HG02943 (cell line): Measurements from ENCODE around the gene GBF1.

ENCODE experiments used
- ATAC-seq: cut with Tn5 transposase; IDR thresholded peaks from one replicate; pipeline ENCODE4 v1.9.1; 2021; ENCODE audit warnings: mild to moderate bottlenecking, low read depth, moderate library complexity; ENCODE audit not compliant: unreplicated experiment

Gene GBF1

DNA sequence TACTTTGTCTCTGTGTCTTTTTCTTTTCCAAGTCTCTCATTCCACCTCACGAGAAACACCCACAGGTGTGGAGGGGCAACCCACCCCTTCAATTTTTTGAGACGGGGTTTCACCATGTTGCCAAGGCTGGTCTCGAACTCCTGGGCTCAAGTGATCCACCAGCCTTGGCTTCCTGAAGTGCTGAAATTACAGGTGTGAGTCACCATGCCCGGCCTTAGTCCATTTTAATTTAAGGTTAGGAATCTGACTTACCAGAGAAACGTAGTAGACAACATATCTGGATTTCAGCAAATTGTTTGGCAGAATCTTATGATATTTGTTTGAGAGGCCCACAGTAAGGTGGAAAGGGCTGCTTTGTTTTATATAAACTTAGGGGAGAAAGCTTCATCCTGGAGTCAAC lies 147.0 kb downstream of the GBF1 start:
- no peak for ATAC-seq

DNA sequence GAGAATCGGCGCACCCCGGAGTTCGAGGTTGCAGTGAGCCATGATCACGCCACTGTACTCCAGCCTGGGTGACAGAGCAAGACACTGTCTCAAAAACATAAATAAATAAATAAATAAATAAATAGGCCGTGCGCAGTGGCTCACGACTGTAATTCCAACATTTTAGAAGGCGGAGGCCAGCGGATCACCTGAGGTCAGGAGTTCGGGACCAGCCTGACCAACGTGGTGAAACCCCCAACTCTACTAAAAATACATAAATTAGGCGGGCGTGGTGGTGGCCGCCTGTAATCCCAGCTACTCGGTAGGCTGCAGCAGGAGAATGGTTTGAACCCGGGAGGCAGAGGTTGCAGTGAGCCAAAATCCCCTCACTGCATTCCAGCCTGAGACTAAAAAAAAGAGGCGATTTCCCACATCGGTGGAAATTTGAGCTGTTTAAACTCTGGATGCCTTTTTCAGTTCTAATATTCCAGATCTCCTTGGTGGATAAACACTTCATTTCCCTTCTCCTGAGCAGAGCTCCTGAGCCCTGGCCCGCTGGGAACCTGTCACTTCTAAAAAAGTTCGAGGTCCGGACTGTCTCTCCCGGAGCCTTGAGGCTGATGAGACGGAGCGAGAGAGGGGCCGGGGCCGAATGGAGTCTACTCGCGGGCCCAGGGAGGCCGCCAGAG lies 148.2 kb downstream of the GBF1 start:
- ATAC-seq = no peak

DNA sequence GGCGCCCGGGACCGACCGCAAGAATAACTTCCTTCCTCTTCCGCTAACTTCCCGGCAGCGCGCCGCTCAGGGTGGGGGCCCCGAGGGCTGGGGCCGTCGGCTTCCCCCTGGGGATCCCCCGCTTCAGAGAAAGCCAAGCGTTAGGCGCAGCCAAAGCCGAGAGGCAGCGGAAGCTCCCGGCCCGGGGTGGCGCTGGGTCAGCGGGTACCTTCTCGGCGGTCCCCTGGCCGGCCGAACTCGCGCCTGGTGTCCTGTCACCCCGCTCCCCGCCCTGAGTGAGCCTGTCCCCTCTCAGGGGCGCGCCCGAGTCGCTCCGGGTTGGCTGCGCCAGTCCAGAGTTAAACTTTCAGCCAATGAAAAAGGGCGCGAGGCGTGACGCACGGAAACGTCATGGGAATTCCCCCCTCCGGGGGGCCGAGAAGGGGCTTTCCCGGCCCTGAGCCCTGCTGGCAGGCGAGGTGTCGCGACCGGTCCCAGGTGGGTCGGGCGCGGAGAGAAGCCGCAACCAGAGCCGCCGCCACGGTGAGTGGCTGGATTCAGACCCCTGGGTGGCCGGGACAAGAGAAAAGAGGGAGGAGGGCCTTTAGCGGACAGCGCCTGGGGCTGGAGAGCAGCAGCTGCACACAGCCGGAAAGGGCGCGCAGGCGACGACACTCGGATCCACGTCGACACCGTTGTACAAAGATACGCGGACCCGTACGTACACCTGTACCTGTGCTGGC lies 148.9 kb downstream of the GBF1 start:
- ATAC-seq = peak; percentile 76

DNA sequence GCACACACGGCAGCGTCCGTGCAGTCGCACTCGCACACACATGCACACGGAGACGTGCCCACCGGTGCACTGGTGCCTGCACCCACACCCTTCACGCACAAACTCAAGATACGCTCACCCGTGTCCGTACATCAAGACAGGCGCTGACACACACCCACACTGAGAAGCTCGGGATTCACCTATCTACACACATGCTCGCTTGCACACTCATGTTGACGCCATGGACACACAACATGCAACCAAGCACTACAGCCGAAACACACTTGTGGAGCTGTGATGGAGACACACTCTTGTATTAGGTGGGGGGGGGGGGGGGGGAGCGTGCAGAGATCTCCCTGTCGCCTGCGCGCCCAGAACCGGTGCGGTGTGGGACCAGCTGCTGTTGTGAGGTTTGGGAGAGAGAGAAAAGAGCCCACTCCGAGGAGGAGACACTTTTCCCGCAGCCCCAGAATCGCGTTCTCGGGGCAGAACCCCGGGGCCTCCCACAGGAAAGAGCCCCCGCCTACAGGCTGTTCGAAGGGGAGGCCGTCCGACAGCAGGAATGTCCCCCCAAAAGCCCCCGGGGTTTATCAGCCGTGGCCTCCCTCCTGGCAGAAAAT lies 149.6 kb downstream of the GBF1 start:
- no peak for ATAC-seq

DNA sequence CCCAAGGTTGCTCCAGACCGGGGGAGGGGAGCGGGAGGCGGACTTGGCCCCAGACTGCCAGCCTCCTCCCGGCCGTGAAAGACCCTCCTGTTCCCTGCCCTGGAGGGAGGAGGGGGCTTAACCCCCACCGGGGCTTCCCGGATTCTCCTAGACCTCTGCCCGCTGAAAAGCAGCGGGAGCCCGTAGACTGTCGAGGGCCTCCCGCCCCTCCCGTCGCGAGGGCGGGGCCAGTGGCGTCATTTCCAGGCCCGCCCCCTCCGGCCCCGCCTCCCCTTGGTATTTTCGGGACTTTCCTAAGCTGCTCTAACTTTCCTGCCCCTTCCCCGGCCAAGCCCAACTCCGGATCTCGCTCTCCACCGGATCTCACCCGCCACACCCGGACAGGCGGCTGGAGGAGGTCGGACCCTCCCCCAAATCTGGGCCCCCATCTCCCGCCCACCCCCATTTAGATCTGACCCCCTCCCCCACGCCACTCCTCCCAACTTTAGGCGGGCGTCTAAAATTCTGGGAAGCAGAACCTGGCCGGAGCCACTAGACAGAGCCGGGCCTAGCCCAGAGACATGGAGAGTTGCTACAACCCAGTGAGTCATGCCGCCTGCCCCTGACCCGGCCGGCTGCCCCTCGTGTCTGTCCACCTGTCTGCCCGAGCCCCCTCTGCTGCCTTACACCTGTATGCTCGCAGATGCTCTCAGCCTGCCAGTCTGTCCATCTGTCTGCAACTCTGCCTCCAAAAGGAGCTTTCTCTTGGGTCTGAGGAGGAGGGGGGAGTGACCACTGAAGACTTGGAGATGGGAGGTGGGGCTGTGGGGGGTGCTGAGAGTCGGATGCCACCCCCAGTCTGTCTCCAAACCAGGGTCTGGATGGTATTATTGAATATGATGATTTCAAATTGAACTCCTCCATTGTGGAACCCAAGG lies 150.3 kb downstream of the GBF1 start, which contains the start of gene NFKB2:
Gene NFKB2, plus strand, starts transcription at position 306 of the 917 bp plus-strand sequence. Its CDS starts 255 bp downstream, at position 561.
- ATAC-seq = no peak

DNA sequence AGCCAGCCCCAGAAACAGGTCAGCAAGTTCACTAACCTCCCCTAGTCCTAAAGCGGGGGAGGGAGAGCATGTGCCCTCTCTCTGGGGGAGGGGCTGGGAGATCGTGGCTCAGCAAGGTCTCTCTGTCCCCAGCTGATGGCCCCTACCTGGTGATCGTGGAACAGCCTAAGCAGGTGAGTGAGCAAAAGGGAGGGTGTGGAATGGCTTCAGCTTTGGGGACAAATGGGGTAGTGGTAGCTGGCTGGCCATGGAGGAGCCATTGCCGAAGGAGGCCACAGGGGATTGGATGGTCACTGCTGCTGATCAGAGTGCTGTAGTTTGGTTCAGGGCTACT lies 151.0 kb downstream of the GBF1 start:
- no peak for ATAC-seq

DNA sequence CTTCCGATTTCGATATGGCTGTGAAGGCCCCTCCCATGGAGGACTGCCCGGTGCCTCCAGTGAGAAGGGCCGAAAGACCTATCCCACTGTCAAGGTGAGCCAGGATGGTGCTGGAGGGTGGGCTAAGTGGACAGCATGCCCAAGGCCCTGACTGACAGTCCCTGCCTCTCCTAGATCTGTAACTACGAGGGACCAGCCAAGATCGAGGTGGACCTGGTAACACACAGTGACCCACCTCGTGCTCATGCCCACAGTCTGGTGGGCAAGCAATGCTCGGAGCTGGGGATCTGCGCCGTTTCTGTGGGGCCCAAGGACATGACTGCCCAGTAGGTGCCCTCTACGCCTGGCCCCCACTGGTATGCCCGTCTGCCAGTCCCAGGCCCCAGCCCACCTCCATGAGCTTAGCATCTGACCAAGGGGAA lies 151.4 kb downstream of the GBF1 start:
- no peak for ATAC-seq

DNA sequence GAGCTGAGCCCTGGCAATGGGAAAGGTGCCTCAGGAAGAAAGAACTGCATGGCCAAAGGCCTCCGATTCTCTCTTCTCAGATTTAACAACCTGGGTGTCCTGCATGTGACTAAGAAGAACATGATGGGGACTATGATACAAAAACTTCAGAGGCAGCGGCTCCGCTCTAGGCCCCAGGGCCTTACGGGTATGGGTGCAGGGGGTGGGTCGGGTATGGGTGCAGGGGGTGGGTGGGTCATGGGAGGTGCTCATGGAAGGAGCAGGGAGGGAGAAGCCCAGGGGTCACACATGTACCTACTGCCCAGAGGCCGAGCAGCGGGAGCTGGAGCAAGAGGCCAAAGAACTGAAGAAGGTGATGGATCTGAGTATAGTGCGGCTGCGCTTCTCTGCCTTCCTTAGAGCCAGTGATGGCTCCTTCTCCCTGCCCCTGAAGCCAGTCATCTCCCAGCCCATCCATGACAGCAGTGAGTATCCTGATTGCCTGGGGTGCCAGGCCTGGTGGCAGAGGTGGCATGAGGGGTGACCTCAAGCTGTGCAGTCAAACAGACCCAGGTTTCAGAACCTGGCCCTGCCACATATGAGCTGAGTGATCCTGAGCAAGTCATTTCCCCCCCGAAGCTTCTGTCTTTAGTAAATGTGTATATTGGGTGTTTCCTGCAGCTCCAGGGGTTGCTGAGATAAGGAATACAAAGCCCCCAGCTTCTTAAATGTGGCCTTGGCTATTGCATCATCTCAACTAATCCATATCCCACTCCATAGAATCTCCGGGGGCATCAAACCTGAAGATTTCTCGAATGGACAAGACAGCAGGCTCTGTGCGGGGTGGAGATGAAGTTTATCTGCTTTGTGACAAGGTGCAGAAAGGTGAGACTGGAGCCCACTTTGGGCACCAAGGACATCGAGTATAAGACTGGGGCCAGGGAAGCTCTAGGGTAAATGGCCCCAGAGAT lies 152.2 kb downstream of the GBF1 start:
- ATAC-seq = no peak

DNA sequence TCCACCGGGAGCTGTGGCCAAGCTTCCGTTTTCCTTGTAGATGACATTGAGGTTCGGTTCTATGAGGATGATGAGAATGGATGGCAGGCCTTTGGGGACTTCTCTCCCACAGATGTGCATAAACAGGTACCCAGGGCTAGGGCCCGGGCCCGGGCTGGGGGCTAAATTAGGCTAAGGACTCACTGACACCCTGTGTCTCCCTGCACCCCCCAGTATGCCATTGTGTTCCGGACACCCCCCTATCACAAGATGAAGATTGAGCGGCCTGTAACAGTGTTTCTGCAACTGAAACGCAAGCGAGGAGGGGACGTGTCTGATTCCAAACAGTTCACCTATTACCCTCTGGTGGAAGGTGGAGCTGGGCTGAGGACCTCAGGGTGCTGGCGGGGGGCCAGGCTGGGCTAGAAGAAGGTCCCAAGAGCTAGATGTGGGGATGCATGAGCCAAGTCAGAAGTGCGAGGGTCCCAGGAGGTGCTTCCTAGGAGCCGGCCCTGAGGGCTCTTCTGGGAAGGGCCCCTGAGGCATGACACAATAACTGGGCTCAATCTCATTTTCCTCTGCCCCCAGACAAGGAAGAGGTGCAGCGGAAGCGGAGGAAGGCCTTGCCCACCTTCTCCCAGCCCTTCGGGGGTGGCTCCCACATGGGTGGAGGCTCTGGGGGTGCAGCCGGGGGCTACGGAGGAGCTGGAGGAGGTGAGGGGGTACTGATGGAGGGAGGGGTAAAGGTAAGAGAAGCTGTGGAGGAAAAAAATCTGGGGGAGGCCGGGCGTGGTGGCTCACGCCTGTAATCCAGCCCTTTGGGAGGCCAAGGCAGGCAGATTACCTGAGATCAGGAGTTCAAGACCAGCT lies 153.1 kb downstream of the GBF1 start:
- ATAC-seq = no peak

DNA sequence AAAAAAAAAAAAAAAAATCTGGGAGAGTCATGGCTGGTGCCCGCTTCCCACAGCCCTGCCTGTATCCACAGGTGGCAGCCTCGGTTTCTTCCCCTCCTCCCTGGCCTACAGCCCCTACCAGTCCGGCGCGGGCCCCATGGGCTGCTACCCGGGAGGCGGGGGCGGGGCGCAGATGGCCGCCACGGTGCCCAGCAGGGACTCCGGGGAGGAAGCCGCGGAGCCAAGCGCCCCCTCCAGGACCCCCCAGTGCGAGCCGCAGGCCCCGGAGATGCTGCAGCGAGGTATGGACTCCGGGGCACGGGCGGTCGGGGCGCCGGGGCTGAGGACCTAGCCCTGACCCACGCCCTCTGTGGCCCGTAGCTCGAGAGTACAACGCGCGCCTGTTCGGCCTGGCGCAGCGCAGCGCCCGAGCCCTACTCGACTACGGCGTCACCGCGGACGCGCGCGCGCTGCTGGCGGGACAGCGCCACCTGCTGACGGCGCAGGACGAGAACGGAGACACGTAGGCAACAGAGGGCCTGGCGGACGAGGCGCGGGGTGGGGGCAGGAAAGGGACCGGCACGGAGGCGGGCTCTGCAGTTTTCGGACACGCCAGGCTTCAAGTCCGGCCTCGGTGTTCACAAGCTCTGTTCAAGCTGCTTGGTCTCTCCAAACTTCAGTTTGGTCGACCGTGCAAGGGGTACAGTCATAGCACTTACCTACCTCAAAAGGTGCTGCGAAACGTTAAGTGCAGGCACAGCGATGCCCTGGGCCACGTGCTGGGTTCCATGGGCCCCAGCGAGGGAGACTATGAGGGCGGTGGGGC lies 154.1 kb downstream of the GBF1 start:
- peak; percentile 39 for ATAC-seq

DNA sequence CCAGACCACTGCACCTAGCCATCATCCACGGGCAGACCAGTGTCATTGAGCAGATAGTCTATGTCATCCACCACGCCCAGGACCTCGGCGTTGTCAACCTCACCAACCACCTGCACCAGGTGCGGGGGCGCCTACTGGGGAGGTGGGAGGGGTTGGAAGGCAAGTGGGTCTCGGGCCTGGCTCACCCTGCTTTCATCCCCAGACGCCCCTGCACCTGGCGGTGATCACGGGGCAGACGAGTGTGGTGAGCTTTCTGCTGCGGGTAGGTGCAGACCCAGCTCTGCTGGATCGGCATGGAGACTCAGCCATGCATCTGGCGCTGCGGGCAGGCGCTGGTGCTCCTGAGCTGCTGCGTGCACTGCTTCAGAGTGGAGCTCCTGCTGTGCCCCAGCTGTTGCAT lies 154.7 kb downstream of the GBF1 start:
- ATAC-seq = no peak

DNA sequence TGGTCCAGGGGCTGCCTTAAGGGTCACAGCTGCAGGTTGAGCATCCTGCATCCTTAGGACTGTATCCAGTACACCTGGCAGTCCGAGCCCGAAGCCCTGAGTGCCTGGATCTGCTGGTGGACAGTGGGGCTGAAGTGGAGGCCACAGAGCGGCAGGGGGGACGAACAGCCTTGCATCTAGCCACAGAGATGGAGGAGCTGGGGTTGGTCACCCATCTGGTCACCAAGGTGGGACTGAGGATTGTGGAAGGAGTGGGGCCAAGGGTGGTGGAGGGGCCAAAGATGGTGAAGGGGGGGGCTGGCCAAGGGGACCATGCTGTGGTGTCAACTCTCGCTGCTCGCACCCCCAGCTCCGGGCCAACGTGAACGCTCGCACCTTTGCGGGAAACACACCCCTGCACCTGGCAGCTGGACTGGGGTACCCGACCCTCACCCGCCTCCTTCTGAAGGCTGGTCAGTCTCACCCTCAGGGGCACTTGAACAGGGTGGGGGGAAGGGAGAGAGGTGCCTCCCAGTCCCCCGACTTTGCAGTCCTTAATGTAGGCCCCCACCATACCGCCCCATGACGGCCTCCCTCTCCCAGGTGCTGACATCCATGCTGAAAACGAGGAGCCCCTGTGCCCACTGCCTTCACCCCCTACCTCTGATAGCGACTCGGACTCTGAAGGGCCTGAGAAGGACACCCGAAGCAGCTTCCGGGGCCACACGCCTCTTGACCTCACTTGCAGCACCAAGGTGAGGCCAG lies 155.4 kb downstream of the GBF1 start:
- ATAC-seq = no peak

DNA sequence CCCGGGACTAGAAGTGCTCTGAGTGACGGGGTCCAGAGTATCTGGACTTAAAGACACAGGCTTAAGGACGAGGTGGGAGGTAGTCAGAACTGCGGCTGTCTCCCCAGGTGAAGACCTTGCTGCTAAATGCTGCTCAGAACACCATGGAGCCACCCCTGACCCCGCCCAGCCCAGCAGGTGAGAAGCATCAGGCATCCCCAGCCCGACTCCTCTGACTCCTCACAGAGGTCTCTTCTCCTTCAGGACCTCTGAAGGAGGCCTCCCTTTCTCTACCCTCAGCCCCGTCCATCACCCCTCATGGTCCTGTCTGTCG lies 156.0 kb downstream of the GBF1 start:
- ATAC-seq = no peak

DNA sequence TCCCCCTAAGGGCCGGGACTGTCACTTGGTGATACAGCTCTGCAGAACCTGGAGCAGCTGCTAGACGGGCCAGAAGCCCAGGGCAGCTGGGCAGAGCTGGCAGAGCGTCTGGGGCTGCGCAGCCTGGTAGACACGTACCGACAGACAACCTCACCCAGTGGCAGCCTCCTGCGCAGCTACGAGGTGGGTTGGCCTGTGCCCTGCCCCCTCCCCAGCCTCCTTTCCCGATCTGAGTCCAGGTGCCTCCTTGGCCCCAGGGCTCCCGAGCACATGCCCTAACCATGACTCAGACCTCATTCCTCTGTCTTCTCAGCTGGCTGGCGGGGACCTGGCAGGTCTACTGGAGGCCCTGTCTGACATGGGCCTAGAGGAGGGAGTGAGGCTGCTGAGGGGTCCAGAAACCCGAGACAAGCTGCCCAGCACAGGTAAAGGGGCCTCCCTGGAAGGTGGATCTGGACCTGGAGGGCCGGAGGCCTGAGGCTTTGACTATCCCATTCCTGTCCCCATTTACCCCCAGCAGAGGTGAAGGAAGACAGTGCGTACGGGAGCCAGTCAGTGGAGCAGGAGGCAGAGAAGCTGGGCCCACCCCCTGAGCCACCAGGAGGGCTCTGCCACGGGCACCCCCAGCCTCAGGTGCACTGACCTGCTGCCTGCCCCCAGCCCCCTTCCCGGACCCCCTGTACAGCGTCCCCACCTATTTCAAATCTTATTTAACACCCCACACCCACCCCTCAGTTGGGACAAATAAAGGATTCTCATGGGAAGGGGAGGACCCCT lies 156.6 kb downstream of the GBF1 start:
- no peak for ATAC-seq

DNA sequence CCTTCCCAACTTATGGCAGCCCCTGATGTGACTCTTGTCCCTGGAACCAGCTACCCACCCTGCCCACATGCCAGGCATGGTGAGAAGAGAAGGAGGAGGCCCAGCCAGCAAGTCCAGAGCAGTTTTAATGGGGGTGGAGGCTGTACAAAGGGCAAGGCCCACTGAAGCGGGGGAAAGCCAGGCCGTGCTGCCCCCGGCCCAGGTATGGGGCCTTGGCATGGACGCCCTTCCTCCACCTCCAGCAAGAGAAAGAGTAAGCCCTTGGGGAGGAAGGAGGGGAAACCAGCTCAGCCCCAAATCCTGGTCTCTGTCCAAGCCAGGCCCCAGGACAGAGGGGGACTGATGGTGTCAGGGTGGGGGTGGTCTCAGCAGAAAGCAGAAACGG lies 157.2 kb downstream of the GBF1 start:
- ATAC-seq = no peak

DNA sequence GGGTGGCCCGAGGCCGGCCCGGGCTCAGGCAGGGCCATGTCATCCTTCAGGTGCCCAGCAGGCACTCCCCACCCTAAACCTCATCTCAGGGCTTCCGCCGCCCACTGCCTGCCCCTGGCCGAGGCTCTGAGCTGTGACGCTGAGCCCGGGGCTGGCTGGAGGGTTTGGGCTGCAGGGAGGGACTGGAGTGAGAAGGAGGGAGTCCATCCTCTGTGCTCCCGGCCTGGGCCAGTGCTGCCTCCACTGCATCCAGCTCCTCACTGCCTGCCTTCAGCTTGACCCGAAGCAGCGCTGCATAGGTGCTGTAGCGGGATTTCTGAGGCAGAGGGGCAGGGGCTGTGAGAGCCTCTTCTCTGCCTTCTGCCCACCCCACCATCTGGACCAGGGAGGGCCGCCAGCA lies 157.8 kb downstream of the GBF1 start:
- no peak for ATAC-seq
